ENCODE measurements around the gene AXL. TPM values are rescaled to one million over a fixed set of nuclear protein-coding genes. Genes with fewer than 3 reads are reported as not detected.

The AXL gene
- total and polyA plus RNA-seq, 2 experiments from 2014 or later, result 15.0 to 45.9 TPM

DNA sequence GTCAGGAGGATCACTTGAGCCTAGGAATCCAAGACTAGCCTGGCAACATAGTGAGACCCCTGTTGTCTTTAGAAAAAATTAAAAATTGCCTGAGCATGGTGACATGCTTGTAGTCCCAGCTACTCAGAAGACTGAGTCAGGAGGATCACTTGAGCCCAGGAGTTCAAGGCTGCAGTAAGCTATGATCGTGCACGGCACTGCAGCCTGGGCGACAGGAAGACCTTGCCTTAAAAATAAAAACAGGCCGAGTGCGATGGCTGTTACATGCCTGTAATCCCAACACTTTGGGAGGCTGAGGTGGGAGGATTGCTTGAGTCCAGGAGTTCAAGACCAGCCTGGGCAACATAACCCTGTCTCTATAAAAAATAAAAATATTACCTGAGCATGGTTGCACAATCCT, 50.5 kb downstream of the AXL start:
- Histone ChIP-seq H3K79me2 (peaks cover 70% of the 10 kb centered on the region), H3K36me3 (replicated peaks; ENCODE audit: insufficient read depth, low read depth) (peaks cover 14% of the 10 kb centered on the region)

GRCh38 chr19:41273076-41273475, 54.1 kb downstream of the AXL start:
- TF ChIP-seq EZH2phosphoT487 (IDR thresholded peaks at IDR 0.05; ENCODE audit: low read depth, severe bottlenecking, unreplicated experiment), result no peak
- TF ChIP-seq EZH2 (IDR thresholded peaks at IDR 0.05; ENCODE audit: borderline replicate concordance), result no peak
- TF ChIP-seq, protein P1, sequence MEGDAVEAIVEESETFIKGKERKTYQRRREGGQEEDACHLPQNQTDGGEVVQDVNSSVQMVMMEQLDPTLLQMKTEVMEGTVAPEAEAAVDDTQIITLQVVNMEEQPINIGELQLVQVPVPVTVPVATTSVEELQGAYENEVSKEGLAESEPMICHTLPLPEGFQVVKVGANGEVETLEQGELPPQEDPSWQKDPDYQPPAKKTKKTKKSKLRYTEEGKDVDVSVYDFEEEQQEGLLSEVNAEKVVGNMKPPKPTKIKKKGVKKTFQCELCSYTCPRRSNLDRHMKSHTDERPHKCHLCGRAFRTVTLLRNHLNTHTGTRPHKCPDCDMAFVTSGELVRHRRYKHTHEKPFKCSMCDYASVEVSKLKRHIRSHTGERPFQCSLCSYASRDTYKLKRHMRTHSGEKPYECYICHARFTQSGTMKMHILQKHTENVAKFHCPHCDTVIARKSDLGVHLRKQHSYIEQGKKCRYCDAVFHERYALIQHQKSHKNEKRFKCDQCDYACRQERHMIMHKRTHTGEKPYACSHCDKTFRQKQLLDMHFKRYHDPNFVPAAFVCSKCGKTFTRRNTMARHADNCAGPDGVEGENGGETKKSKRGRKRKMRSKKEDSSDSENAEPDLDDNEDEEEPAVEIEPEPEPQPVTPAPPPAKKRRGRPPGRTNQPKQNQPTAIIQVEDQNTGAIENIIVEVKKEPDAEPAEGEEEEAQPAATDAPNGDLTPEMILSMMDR (IDR thresholded peaks at IDR 0.05; ENCODE audit: poor library complexity), result no peak
- peaks cover 17% of the 10 kb centered on the region for H3K36me3 ChIP-seq (replicated peaks; ENCODE audit: insufficient read depth, low read depth)
- H3K9me3 ChIP-seq (ENCODE audit: low read depth), result no peaks in the 10 kb centered on the region
- no peak overlapping the region for H3K4me3 ChIP-seq
- no peaks in the 10 kb centered on the region for H3K27me3 ChIP-seq
- H3K4me2 ChIP-seq, result no peak overlapping the region
- peaks cover 10% of the 10 kb centered on the region for H4K20me1 ChIP-seq (ENCODE audit: insufficient read depth, poor library complexity, severe bottlenecking)
- WGBS (ENCODE audit: low lambda C conversion rate, missing lambda C conversion rate), result 97% methylated on average over 6 of the region's 6 CpGs
- H3K27ac ChIP-seq, result no peak overlapping the region
- no peak overlapping the region for H2AFZ ChIP-seq
- DNase-seq (ENCODE audit: low spot score), result no peak
- H3K4me1 ChIP-seq (ENCODE audit: insufficient read depth), result no peaks in the 10 kb centered on the region
- peaks cover 45% of the 10 kb centered on the region for H3K79me2 ChIP-seq
- H3K9me2 ChIP-seq (replicated peaks; ENCODE audit: insufficient read depth), result no peaks in the 10 kb centered on the region

More for the DNA sequence above, 50.5 kb downstream of the AXL start:
- Histone ChIP-seq H4K20me1 (ENCODE audit: insufficient read depth, poor library complexity, severe bottlenecking) (peaks cover 32% of the 10 kb centered on the region), H3K27ac (no peak overlapping the region), H3K4me3 (no peak overlapping the region), H3K4me2 (no peak overlapping the region), H2AFZ (no peak overlapping the region), H3K9me3 (ENCODE audit: low read depth) (no peaks in the 10 kb centered on the region), H3K27me3 (no peaks in the 10 kb centered on the region), H3K9me2 (replicated peaks; ENCODE audit: insufficient read depth) (no peaks in the 10 kb centered on the region), H3K4me1 (ENCODE audit: insufficient read depth) (peaks cover 19% of the 10 kb centered on the region)
- WGBS (ENCODE audit: low lambda C conversion rate, missing lambda C conversion rate), result 96% methylated on average over 5 of the region's 5 CpGs
- TF ChIP-seq EZH2 (IDR thresholded peaks at IDR 0.05; ENCODE audit: borderline replicate concordance), result no peak
- DNase-seq (ENCODE audit: low spot score), result no peak

DNA sequence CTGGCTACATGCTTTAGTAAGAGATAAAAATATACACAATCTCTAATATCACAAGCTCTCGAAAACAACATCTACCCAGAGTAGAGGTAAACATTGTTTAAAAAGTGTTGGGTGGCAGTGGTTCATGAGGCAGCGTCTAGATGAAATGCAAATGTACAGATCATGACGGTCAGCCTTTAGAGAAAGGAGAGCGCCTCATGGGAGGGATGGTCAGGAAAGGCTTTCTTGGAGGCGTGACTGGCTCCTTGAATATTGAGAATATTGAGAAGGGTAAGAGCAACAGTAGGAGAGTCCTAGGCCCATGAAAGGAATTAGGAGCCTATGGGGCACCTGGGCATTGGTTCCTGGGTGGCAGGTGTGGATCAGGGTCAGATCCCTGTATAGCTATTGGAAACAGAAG, 55.8 kb downstream of the AXL start:
- 96% methylated on average over 5 of the region's 5 CpGs for WGBS (ENCODE audit: low lambda C conversion rate, missing lambda C conversion rate)
- TF ChIP-seq, protein P1 (IDR thresholded peaks at IDR 0.05; ENCODE audit: poor library complexity), result no peak
- TF ChIP-seq EZH2phosphoT487 (IDR thresholded peaks at IDR 0.05; ENCODE audit: low read depth, severe bottlenecking, unreplicated experiment) (no peak), EZH2 (IDR thresholded peaks at IDR 0.05; ENCODE audit: borderline replicate concordance) (no peak)
- H3K4me3 ChIP-seq, result no peak overlapping the region
- no peak overlapping the region for H3K4me2 ChIP-seq
- H3K36me3 ChIP-seq (replicated peaks; ENCODE audit: insufficient read depth, low read depth), result peaks cover 17% of the 10 kb centered on the region
- no peaks in the 10 kb centered on the region for H3K4me1 ChIP-seq (ENCODE audit: insufficient read depth)
- H3K9me3 ChIP-seq (ENCODE audit: low read depth), result no peaks in the 10 kb centered on the region
- H3K27ac ChIP-seq, result no peak overlapping the region
- H2AFZ ChIP-seq, result no peak overlapping the region
- H3K79me2 ChIP-seq, result peaks cover 37% of the 10 kb centered on the region
- no peaks in the 10 kb centered on the region for H3K27me3 ChIP-seq
- DNase-seq (ENCODE audit: low spot score), result no peak
- peaks cover 6% of the 10 kb centered on the region for H4K20me1 ChIP-seq (ENCODE audit: insufficient read depth, poor library complexity, severe bottlenecking)
- no peaks in the 10 kb centered on the region for H3K9me2 ChIP-seq (replicated peaks; ENCODE audit: insufficient read depth)

DNA sequence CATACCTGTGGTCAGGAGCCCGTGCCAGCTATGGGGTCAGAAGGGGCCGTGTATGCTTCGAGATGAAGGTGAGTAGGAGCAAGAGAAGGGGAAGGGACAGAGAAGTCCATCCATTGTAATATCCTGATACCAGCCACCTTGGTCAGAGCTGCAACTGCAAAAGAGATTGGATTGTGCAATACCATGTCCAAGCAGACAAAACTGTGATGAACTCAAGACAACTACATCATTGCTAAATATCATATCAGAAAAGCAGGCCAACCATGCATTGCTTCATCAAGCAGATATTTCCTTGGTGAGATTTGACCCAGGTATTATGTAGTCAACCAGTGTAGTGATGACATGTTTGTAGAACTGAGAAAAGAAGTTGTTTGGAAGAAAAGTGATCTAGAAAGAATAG, 57.2 kb downstream of the AXL start:
- Histone ChIP-seq H3K9me2 (replicated peaks; ENCODE audit: insufficient read depth) (no peaks in the 10 kb centered on the region), H3K36me3 (replicated peaks; ENCODE audit: insufficient read depth, low read depth) (peaks cover 17% of the 10 kb centered on the region), H4K20me1 (ENCODE audit: insufficient read depth, poor library complexity, severe bottlenecking) (peaks cover 4% of the 10 kb centered on the region), H3K79me2 (peaks cover 27% of the 10 kb centered on the region), H3K4me2 (no peak overlapping the region), H2AFZ (no peak overlapping the region), H3K4me3 (no peak overlapping the region), H3K27ac (no peak overlapping the region), H3K9me3 (ENCODE audit: low read depth) (no peaks in the 10 kb centered on the region), H3K4me1 (ENCODE audit: insufficient read depth) (no peaks in the 10 kb centered on the region), H3K27me3 (no peaks in the 10 kb centered on the region)
- WGBS (ENCODE audit: low lambda C conversion rate, missing lambda C conversion rate), result 81% methylated on average over 3 of the region's 3 CpGs
- DNase-seq (ENCODE audit: low spot score), result peak; percentile 20
- TF ChIP-seq EZH2phosphoT487 (IDR thresholded peaks at IDR 0.05; ENCODE audit: low read depth, severe bottlenecking, unreplicated experiment), result no peak
- TF ChIP-seq, protein P1 (IDR thresholded peaks at IDR 0.05; ENCODE audit: poor library complexity), result no peak
- TF ChIP-seq EZH2 (IDR thresholded peaks at IDR 0.05; ENCODE audit: borderline replicate concordance), result no peak
